GM21737 (cell line): ENCODE measurements around the gene TRMT2B.
"Not testable (repeated sequence)": the region's sequence is repeated elsewhere in the genome, so short reads cannot be mapped to it uniquely, and the experiment has no call there.

Experiments used
- ATAC-seq: cut with Tn5 transposase; IDR thresholded peaks from one replicate; pipeline ENCODE4 v1.9.1; 2021; ENCODE audit warnings: mild to moderate bottlenecking, moderate library complexity; ENCODE audit not compliant: unreplicated experiment

TRMT2B gene

DNA sequence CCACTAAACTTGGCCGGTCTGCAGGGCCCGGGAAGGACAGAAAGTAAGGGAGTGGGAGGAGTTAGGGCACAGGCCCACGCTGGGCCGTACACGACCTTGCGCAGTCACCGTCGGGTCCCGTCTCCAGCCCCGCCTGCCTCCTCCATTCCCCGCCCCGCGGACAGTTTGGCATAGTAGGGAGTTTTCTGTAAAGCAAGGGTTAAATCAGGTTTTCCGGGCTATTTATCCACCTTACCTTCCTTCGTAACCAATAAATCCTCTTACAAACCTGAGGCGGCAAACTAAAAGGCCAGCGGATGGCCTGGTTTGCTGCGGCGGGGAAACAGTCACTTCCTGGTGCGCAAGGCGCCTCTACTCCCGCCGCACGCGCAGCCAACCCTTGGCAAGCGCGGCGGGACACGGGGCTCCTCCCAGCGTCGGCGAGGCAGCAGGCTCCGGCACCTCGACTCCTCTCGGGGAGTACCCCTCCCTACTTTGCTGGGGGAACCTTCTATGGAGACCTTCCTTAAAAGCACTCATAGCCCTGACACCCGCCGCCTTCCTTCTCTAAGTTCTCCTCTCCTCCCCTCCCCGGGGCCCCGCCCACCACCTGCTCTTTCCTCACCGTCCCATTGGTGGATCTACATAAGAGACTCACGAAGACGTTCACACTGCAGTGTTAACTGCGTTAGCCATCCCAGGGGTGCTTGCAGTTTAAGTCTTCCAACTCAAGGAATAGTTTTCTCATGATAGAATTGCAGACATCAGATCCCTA is at the start of gene TRMT2B:
TRMT2B (minus strand) TSS at position 563 of the 754 bp plus-strand sequence. CDS start 9,822 bp downstream, outside the sequence.
- ATAC-seq: peak; percentile 91

GRCh38 chrX:101097546-101098453 is 45.9 kb upstream of the TRMT2B start, which contains the start of gene CENPI:
Gene CENPI (plus strand): TSS chrX:101098204. CDS start chrX:101101071, 2,867 bp downstream.
- peak; percentile 99 for ATAC-seq

- ATAC-seq: no peak
Observed at GRCh38 chrX:101091817-101092216, 39.9 kb upstream of the TRMT2B start.

DNA sequence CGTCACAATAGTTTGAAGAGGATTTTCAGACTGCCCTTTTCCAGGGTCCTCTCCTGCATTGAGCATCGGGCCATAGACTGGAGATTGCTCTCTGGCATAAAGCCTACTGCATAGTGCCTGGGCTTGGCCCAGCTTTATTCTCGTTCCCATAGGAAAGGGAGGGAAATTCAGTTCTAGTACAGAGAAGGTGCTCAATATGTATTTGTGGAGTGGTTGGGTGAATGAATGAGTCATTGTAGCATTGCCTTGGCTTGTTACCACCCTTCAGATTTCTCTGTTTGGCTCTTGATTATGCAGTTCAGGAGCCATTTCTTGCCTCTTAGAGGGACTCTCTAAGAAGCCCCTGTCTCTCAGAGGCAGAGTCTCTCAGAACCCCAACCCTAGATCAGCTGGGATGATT is 29.3 kb upstream of the TRMT2B start:
- no peak for ATAC-seq

DNA sequence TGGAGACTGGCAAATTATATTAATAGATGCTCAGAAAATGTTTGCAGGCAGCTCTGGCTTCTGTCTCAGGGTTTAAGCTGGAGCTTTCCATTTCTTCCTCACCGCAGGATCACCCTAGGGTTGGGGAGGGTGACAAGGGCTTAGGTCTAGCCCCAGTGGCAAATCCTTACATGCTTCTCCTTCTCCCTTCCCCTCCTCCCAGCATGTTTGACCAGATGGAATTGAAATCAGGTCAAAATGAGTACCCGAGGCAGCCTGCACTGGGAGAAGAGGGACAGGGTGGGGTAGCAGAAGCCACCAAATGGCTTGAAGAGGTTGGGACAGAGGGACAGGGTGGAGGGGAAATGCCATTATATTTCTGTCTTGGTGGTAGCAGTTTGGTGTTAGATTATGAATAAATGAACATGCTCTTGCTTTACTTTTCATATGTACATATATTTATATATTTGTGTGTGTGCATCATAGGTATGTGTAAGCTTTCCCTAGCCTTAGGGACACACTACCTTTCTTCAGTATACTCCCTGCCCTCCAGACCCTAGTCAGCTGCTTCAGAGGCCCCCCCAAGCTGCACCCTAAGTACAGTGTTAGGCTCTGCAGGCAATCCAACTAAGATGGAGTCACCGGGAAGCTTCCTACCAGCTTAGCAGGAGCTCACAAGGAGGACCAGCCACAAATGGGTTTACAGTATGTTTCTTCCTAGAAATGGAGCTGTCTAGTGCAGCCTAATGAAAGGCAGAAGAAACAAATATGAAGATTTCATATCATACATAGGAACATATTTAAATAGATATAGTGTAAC is 28.6 kb upstream of the TRMT2B start:
- no peak for ATAC-seq

DNA sequence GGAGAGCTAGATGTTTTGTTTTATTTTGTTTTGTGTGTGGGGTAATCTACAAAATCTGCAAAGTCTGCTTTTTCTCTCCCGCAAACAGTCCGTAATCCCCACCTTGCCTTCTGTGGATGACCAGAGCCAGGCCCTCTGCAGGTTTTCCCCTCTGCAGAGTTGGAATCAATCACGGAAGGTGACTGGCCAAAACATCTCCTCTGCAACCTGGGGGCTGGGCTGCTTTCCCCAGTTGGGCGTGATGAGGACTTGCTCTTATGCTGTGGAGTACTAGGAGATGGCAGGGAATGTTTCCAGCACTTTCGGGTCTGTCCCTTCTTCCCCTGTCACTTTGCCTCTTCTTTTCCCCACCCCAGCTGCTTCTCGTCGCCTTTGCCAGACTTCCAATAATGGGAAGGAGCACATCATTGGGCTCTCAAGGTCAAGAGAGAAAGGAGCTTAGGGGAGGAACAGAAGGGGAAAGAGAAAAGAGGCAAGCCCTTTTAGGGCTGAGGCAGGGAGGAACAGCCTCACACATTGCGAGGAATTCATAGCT is 27.9 kb upstream of the TRMT2B start:
- no peak for ATAC-seq

GRCh38 chrX:101078716-101079598 is 27.0 kb upstream of the TRMT2B start, which contains the start of gene TMEM35A:
Gene TMEM35A (plus strand): TSS chrX:101078879. CDS start chrX:101079003, 124 bp downstream.
- ATAC-seq: no peak

- ATAC-seq: no peak
Observed at GRCh38 chrX:101071582-101071981, 19.7 kb upstream of the TRMT2B start.

- ATAC-seq: no peak
Observed at GRCh38 chrX:101062176-101062575, 10.3 kb upstream of the TRMT2B start.

GRCh38 chrX:101057093-101057714 is 5.3 kb upstream of the TRMT2B start:
- no peak for ATAC-seq

DNA sequence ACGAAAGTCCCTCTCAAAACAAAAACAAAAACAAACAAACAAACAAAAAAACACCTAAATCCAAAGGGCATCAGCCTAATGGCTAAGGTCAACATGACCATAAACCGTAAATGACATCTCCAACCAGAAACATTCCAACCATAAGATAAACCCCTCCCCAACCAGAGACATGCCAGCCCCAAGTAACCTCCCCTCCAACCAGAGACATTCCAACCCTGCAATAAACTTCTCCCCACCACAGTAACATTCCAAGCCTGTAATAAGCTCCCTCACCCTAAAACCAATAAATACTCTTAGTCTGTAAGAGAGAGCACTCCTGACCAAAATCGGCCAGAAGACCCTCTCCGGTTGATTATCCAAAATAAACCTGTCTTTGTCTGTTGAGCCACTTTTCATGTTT is 4.6 kb upstream of the TRMT2B start:
- ATAC-seq: not testable (repeated sequence)

DNA sequence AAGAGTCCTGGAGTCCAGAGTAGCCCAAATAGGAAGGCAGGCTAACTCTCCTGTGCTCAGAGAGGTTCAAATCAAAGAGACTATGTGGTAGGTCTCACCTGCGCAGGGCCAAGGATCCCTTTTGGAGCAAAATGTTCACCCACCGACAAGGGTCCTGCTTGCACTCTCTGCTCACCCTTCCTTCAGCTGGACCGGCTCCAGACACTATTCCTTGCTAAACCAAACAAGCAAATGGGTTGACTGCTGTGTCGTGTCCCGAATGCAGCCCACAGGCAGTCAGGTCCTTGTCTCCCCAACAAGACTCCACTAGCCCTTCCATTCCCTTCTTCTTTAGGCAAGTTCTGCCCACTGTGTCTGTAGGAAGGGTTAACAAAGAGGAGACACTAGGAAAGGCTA is 760 bp downstream of the TRMT2B start:
- ATAC-seq: no peak

GRCh38 chrX:101040197-101040596 is 11.7 kb downstream of the TRMT2B start:
- ATAC-seq: no peak

GRCh38 chrX:101037231-101037630 is 14.7 kb downstream of the TRMT2B start:
- no peak for ATAC-seq

DNA sequence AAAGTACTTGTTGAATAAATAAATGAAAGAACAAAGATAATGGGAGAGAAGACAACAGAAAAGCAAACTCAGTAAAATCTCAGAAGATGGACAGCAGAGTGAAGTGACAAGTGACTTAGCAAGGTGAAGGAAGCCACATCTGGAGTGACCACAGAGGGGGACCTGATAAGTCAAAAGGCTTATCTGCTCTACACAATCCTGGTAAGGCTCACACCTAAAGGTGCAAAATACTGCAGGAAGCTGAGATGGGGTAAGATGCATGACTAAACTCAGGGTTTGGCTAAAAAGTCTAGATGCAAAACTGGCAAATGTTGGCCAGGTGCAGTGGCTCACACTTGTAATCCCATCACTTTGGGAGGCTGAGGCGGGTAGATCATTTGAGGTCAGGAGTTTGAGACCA is 22.2 kb downstream of the TRMT2B start:
- no peak for ATAC-seq

DNA sequence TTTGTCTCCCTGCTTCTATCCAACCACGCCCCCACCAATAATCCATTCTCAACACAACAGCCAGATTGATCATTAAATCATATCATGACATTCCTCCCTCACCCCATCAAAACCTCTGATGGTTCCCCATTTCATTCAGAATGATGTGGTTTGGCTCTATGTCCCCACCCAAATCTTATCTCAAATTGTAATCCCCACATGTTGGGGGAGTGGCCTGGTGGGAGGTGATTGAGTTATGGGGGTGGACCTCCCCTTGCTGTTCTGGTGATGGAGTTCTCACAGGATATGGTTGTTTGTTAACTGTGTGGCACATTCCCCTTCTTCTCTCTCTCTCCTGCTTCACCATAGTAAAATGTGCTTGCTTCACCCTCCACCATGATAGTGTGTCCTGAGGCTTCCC is 23.3 kb downstream of the TRMT2B start:
- ATAC-seq: no peak

GRCh38 chrX:101025126-101025525 is 26.8 kb downstream of the TRMT2B start:
- no peak for ATAC-seq

DNA sequence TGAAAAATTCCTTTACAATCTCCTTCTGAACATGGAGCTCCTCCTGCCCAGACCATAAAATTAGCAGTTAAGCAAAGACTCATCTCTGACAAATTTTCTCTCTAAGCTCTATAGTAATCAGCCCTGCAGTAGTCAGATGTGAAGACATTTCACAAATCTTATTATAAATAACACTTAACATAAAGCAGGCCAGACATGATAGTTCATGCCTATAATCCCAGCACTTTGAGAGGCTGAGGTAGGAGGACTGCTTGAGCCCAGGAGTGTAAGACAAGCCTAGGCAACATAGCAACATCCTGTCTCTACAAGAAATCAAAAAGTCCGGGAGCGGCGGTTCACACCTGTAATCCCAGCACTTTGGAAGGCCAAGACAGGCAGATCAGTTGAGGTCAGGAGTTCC is 29.9 kb downstream of the TRMT2B start:
- no peak for ATAC-seq

DNA sequence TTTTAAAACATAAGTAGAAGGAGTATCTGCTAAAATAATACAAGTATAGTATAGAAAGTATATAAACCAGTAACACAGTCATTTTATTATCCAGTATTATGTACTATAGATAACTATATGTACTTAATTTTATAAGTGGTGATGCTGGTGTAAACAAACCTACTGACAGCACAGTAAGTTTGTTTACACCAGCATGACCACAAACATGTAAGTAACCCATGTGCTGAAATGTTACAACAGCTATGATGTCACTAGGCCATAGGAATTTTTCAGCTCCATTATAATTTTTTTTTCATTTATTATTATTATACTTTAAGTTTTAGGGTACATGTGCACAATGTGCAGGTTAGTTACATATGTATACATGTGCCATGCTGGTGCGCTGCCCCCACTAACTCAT is 39.9 kb downstream of the TRMT2B start:
- ATAC-seq: not testable (repeated sequence)
